HepG2 (cell line): ENCODE measurements around the gene BCDIN3D. TPM values are rescaled to one million over a fixed set of nuclear protein-coding genes. Genes with fewer than 3 reads are reported as not detected.
A peak's percentile ranks its signal among the peaks of the same experiment; 100 is the strongest.

Experiments
- CEBPB ChIP-seq: IDR thresholded peaks from 2 replicates; pipeline ENCODE4 v1.6.1; 2011; ENCODE audit warnings: low read depth, low read length, improper control_type of control experiment, borderline replicate concordance
- EP300 ChIP-seq, 3 experiments: sonication (generic) in 1 of 3; formaldehyde crosslinking in 1 of 3; IDR thresholded peaks; 2 replicates each; pipeline versions ENCODE4 v1.5.1 to v1.6.1; 2011 to 2020; ENCODE audit warnings: low read depth in 2 of 3, low read length in 2 of 3, borderline replicate concordance in 1 of 3, improper control_type of control experiment in 1 of 3, mild to moderate bottlenecking in 1 of 3, missing genetic modification reagents in 1 of 3, moderate library complexity in 1 of 3
- FOXA1 ChIP-seq, 2 experiments: fragments of 450-650 bp in 1 of 2; sonication (generic) in 1 of 2; formaldehyde crosslinking in 1 of 2; IDR thresholded peaks; 2 replicates each; pipeline versions ENCODE4 v1.4.0 to v1.6.1; 2016 to 2020; ENCODE audit warnings: missing genetic modification reagents in 1 of 2
- FOXO1 ChIP-seq: sonication (generic); formaldehyde crosslinking; IDR thresholded peaks from 2 replicates; pipeline ENCODE4 v1.4.0; 2020; ENCODE audit warnings: missing genetic modification reagents
- GATAD2A ChIP-seq: IDR thresholded peaks from 2 replicates; pipeline ENCODE4 v1.6.1; 2016
- MAFG ChIP-seq: sonication (generic); formaldehyde crosslinking; IDR thresholded peaks from 2 replicates; pipeline ENCODE4 v1.5.1; 2020; ENCODE audit warnings: mild to moderate bottlenecking, missing genetic modification reagents
- MED1 ChIP-seq: sonication (generic); formaldehyde crosslinking; IDR thresholded peaks from 2 replicates; pipeline ENCODE4 v1.4.0; 2020; ENCODE audit warnings: missing genetic modification reagents
- NFKBIZ ChIP-seq: IDR thresholded peaks from 2 replicates; pipeline ENCODE4 v1.6.1; 2018; ENCODE audit warnings: missing genetic modification reagents, missing compliant biosample characterization
- PHB2 ChIP-seq: fragments of 450-650 bp; IDR thresholded peaks from 2 replicates; pipeline ENCODE4 v1.6.1; 2018; ENCODE audit not compliant: partially characterized antibody
- SAP130 ChIP-seq: IDR thresholded peaks from 2 replicates; pipeline ENCODE4 v1.6.1; 2016; ENCODE audit warnings: low read depth
- SP4 ChIP-seq: sonication (generic); formaldehyde crosslinking; IDR thresholded peaks from 2 replicates; pipeline ENCODE4 v1.8.1; 2023; ENCODE audit warnings: mild to moderate bottlenecking, missing genetic modification reagents
- STAG1 ChIP-seq: sonication (generic); formaldehyde crosslinking; IDR thresholded peaks from 2 replicates; pipeline ENCODE4 v1.4.0; 2020; ENCODE audit warnings: missing genetic modification reagents
- TCF7L2 ChIP-seq: IDR thresholded peaks from 2 replicates; pipeline ENCODE4 v1.6.1; 2011; ENCODE audit warnings: mild to moderate bottlenecking, low read depth, low read length, moderate library complexity
- ZKSCAN8 ChIP-seq: IDR thresholded peaks from 2 replicates; pipeline ENCODE4 v1.6.1; 2016; ENCODE audit warnings: borderline replicate concordance, missing genetic modification reagents, missing compliant biosample characterization
- ZNF350 ChIP-seq: sonication (generic); formaldehyde crosslinking; IDR thresholded peaks from 2 replicates; pipeline ENCODE4 v1.4.0; 2020; ENCODE audit warnings: mild to moderate bottlenecking, low read depth, missing genetic modification reagents, borderline replicate concordance
- ZNF879 ChIP-seq: sonication (generic); formaldehyde crosslinking; IDR thresholded peaks from 2 replicates; pipeline ENCODE4 v1.8.1; 2023; ENCODE audit warnings: missing genetic modification reagents
- polyA plus RNA-seq, 8 experiments: library from polyadenylated mRNA; depleted of rRNA in 3 of 8; stranded (reverse) in 7 of 8; unstranded in 1 of 8; fragments of >200 nt; fragmentation: Illumina TruSeq in 4 of 8; extraction: Trizol in 4 of 8; gene quantifications; 2 replicates each; pipeline versions ENCODE4 v1.2.1 to v1.2.3, GENCODE V29; 2011 to 2016; ENCODE audit warnings: low read depth in 4 of 8, missing spikeins in 1 of 8, mixed read lengths in 1 of 8; ENCODE audit not compliant: insufficient read depth in 1 of 8
- total RNA-seq, 5 experiments: library from RNA; depleted of rRNA; stranded (reverse); fragments of >200 nt; fragmentation: Illumina TruSeq; extraction: Trizol; gene quantifications; 2 replicates each; pipeline ENCODE4 v1.2.3, GENCODE V29; 2016; ENCODE audit warnings: low read depth in 1 of 5
- TF ChIP-seq, protein P1 (sequence below): sonication (generic); formaldehyde crosslinking; IDR thresholded peaks from 2 replicates; pipeline ENCODE4 v1.4.0; 2020; ENCODE audit warnings: missing genetic modification reagents, borderline replicate concordance
- TF ChIP-seq, protein P2 (sequence below): IDR thresholded peaks from 2 replicates; pipeline ENCODE4 v1.4.0; 2020; ENCODE audit warnings: mild to moderate bottlenecking, missing genetic modification reagents
- TF ChIP-seq, protein P3 (sequence below): sonication (generic); formaldehyde crosslinking; IDR thresholded peaks from 2 replicates; pipeline ENCODE4 v1.4.0; 2020; ENCODE audit warnings: mild to moderate bottlenecking, low read depth, missing genetic modification reagents
- TF ChIP-seq, protein P4 (sequence below): sonication (generic); formaldehyde crosslinking; IDR thresholded peaks from 2 replicates; pipeline ENCODE4 v1.4.0; 2020; ENCODE audit warnings: missing genetic modification reagents

BCDIN3D gene
- total and polyA plus RNA-seq, 2 of the 13 experiments (the other 11 are each of a cell fraction or from before 2014, with no cell fraction given), result 2.2 to 2.5 TPM

DNA sequence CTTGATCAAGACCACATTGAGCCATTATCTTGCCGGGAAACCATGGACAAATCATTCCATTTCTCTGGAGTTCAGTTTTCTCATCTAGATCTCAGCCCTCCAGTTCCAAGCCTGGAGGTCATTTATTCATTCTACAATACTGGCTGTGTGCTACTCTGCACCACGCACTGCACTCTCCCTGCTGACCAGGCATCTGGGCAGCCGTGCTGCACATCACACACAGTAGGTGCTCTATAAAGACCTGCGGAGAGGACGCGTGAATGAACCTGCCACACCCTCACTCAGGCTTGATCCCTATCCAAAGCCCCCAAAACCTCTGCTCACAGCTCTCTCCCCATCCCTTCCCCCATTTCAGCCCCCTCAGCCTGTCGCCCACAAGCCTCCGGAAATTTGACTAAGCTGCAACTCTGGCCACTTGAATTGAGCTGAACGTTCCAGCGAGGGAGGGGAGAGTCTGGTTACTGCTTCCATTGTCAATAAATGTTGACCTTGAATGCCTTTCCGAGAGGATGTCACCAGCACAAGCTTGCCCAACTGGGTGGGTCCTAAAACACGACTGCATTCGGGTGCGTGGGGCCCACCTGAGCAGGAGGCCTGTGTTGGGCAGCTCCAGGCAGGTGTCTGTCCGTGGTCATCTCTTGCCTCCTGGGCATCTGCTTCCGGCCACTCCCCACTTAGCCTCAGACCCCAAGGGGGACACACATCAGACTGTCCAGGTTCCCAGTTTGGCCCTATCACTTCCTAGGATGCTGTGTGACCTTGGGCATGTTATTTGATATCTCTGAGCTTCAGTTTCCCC, 43.0 kb upstream of the BCDIN3D start (continued):
- TF ChIP-seq CEBPB (peak; percentile 24; the same call in 1 of the 2 replicates), ZKSCAN8 (no peak), SAP130 (no peak), EP300 (IDR thresholded peaks at IDR 0.05; ENCODE audit: low read depth in 2 of 2, low read length in 2 of 2) (no peak), EP300 (CRISPR knock-in tag; IDR thresholded peaks at IDR 0.05; ENCODE audit: borderline replicate concordance) (no peak), ZNF350 (CRISPR knock-in tag) (no peak), MAFG (CRISPR knock-in tag) (no peak), ZNF879 (CRISPR knock-in tag) (no peak), SP4 (CRISPR knock-in tag) (no peak), PHB2 (no peak), FOXA1 (IDR thresholded peaks at IDR 0.05) (no peak), FOXA1 (CRISPR knock-in tag; IDR thresholded peaks at IDR 0.05) (peak; percentile 66), FOXO1 (CRISPR knock-in tag) (no peak), MED1 (CRISPR knock-in tag) (no peak), TCF7L2 (no peak), STAG1 (CRISPR knock-in tag) (no peak), GATAD2A (peak; percentile 37; the same call in 1 of the 2 replicates), NFKBIZ (CRISPR knock-in tag) (no peak)
- TF ChIP-seq, protein P1, sequence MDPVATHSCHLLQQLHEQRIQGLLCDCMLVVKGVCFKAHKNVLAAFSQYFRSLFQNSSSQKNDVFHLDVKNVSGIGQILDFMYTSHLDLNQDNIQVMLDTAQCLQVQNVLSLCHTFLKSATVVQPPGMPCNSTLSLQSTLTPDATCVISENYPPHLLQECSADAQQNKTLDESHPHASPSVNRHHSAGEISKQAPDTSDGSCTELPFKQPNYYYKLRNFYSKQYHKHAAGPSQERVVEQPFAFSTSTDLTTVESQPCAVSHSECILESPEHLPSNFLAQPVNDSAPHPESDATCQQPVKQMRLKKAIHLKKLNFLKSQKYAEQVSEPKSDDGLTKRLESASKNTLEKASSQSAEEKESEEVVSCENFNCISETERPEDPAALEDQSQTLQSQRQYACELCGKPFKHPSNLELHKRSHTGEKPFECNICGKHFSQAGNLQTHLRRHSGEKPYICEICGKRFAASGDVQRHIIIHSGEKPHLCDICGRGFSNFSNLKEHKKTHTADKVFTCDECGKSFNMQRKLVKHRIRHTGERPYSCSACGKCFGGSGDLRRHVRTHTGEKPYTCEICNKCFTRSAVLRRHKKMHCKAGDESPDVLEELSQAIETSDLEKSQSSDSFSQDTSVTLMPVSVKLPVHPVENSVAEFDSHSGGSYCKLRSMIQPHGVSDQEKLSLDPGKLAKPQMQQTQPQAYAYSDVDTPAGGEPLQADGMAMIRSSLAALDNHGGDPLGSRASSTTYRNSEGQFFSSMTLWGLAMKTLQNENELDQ (CRISPR knock-in tag), result no peak
- TF ChIP-seq, protein P2, sequence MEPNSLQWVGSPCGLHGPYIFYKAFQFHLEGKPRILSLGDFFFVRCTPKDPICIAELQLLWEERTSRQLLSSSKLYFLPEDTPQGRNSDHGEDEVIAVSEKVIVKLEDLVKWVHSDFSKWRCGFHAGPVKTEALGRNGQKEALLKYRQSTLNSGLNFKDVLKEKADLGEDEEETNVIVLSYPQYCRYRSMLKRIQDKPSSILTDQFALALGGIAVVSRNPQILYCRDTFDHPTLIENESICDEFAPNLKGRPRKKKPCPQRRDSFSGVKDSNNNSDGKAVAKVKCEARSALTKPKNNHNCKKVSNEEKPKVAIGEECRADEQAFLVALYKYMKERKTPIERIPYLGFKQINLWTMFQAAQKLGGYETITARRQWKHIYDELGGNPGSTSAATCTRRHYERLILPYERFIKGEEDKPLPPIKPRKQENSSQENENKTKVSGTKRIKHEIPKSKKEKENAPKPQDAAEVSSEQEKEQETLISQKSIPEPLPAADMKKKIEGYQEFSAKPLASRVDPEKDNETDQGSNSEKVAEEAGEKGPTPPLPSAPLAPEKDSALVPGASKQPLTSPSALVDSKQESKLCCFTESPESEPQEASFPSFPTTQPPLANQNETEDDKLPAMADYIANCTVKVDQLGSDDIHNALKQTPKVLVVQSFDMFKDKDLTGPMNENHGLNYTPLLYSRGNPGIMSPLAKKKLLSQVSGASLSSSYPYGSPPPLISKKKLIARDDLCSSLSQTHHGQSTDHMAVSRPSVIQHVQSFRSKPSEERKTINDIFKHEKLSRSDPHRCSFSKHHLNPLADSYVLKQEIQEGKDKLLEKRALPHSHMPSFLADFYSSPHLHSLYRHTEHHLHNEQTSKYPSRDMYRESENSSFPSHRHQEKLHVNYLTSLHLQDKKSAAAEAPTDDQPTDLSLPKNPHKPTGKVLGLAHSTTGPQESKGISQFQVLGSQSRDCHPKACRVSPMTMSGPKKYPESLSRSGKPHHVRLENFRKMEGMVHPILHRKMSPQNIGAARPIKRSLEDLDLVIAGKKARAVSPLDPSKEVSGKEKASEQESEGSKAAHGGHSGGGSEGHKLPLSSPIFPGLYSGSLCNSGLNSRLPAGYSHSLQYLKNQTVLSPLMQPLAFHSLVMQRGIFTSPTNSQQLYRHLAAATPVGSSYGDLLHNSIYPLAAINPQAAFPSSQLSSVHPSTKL (CRISPR knock-in tag), result peak; percentile 28; the same call in 1 of the 2 replicates
- TF ChIP-seq, protein P3, sequence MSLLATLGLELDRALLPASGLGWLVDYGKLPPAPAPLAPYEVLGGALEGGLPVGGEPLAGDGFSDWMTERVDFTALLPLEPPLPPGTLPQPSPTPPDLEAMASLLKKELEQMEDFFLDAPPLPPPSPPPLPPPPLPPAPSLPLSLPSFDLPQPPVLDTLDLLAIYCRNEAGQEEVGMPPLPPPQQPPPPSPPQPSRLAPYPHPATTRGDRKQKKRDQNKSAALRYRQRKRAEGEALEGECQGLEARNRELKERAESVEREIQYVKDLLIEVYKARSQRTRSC (CRISPR knock-in tag), result no peak
- TF ChIP-seq, protein P4, sequence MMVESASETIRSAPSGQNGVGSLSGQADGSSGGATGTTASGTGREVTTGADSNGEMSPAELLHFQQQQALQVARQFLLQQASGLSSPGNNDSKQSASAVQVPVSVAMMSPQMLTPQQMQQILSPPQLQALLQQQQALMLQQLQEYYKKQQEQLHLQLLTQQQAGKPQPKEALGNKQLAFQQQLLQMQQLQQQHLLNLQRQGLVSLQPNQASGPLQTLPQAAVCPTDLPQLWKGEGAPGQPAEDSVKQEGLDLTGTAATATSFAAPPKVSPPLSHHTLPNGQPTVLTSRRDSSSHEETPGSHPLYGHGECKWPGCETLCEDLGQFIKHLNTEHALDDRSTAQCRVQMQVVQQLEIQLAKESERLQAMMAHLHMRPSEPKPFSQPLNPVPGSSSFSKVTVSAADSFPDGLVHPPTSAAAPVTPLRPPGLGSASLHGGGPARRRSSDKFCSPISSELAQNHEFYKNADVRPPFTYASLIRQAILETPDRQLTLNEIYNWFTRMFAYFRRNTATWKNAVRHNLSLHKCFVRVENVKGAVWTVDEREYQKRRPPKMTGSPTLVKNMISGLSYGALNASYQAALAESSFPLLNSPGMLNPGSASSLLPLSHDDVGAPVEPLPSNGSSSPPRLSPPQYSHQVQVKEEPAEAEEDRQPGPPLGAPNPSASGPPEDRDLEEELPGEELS (CRISPR knock-in tag), result peak; percentile 20; the same call in 1 of the 2 replicates
